CD4-positive, alpha-beta T cell treated with Interferon alpha-2 for 1 hour (primary cell): ENCODE measurements around the gene SLC51A.
"Not testable (repeated sequence)": the region's sequence is repeated elsewhere in the genome, so short reads cannot be mapped to it uniquely, and the experiment has no call there.

Experiments used
- DNase-seq, 2 donors: peaks; one replicate each; pipeline ENCODE4 v3.0.0-alpha.2; 2020 to 2022

SLC51A gene

DNA sequence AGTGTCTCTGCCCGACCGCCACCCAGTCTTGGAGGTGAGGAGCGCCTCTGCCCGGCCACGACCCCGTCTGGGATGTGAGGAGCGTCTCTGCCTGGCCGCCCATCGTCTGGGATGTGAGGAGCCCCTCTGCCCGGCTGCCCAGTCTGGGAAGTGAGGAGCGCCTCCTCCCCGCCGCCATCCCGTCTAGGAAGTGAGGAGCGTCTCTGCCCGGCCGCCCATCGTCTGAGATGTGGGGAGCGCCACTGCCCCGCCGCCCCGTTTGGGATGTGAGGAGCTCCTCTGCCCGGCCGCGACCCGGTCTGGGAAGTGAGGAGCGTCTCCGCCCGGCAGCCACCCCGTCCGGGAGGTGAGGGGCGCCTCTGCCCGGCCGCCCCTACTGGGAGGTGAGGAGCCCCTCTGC is 27.8 kb downstream of the SLC51A start:
- not testable (repeated sequence) for DNase-seq

- no peak for DNase-seq
Observed at GRCh38 chr3:196246612-196247308, 30.4 kb downstream of the SLC51A start.

- no peak for DNase-seq
Observed at GRCh38 chr3:196251918-196252317, 35.6 kb downstream of the SLC51A start.

- DNase-seq: no peak
Observed at GRCh38 chr3:196254376-196255283, 38.3 kb downstream of the SLC51A start.

- no peak for DNase-seq
Observed at GRCh38 chr3:196255776-196256175, 39.4 kb downstream of the SLC51A start.

- no peak for DNase-seq
Observed at GRCh38 chr3:196260784-196261183, 44.5 kb downstream of the SLC51A start.

- DNase-seq: no peak
Observed at GRCh38 chr3:196263819-196264218, 47.5 kb downstream of the SLC51A start.

- DNase-seq: no peak
Observed at GRCh38 chr3:196268284-196269163, 52.2 kb downstream of the SLC51A start.

- DNase-seq: no peak
Observed at GRCh38 chr3:196270499-196270898, 54.2 kb downstream of the SLC51A start.

GRCh38 chr3:196272826-196273225 is 56.5 kb downstream of the SLC51A start:
- no peak for DNase-seq

GRCh38 chr3:196273655-196274054 is 57.3 kb downstream of the SLC51A start:
- peak in 1 of 2 donors; percentile 44 for DNase-seq

DNA sequence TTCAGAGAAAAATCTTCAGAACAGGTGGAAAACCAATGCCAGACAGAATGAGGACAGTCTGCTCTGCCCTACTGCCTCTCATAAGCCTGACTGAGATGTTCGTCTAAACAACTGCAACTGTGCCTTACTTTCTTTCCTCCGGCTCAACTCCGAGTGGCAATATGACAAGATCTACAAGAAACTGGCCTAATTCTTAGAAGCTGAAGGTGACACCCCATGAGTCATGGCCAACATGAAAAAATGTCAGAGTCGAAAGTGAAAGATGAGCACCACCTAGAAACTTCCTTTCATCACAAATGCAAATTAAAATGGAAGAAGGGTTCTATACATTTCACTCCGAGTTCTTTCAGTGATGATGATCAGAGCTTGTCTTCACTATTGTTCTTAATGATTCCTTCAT is 58.3 kb downstream of the SLC51A start:
- peak; percentile 77 to 93 for DNase-seq

DNA sequence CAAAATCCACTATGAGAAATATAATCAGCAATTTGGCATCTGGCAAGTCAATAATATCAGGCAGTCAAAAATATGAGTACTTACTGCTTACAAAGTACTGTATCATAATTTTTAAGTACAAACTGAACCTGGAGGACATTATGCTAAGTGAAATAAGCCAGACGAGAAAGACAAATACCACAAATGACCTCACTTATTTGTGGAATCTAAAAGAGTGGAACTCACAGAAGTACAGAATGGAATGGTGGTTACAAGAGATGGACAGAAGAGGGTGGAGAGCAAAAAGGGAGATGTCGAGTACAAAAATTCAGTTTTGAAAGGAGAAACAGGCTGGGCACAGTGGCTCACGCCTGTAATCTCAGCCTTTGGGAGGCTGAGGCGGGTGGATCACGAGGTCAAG is 58.8 kb downstream of the SLC51A start:
- DNase-seq: no peak

- no peak for DNase-seq
Observed at GRCh38 chr3:196280689-196281440, 64.5 kb downstream of the SLC51A start.

DNA sequence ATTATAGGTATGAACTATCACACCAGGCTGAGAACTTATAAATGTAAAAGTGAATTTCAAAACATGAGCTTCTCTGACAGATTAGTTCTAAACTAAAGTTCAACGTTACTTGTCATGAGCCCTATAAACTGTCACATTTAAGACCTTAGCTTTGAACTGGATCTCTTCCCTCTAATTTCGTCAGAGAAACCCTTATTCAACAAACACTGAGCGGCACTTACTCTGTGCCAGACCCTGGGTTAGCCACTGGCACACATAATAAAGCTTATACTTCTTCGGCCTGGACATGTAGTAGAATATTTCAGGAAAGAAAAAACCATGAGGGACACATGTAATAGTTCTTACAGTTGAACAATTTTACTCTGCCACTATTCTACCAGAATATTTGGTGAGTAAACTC is 65.6 kb downstream of the SLC51A start:
- DNase-seq: no peak
